Activated CD4-positive, alpha-beta T cell treated with anti-CD3 and anti-CD28 coated beads, Interleukin-2, amount 50 U/mL, for 48 hours (primary cell): Measurements from ENCODE around the gene LMNA.
"Not testable (repeated sequence)": the region's sequence is repeated elsewhere in the genome, so short reads cannot be mapped to it uniquely, and the experiment has no call there.

Source experiments
- DNase-seq, 2 experiments: peaks; one replicate each; pipeline ENCODE4 v3.0.0-alpha.2; 2020

LMNA gene

DNA sequence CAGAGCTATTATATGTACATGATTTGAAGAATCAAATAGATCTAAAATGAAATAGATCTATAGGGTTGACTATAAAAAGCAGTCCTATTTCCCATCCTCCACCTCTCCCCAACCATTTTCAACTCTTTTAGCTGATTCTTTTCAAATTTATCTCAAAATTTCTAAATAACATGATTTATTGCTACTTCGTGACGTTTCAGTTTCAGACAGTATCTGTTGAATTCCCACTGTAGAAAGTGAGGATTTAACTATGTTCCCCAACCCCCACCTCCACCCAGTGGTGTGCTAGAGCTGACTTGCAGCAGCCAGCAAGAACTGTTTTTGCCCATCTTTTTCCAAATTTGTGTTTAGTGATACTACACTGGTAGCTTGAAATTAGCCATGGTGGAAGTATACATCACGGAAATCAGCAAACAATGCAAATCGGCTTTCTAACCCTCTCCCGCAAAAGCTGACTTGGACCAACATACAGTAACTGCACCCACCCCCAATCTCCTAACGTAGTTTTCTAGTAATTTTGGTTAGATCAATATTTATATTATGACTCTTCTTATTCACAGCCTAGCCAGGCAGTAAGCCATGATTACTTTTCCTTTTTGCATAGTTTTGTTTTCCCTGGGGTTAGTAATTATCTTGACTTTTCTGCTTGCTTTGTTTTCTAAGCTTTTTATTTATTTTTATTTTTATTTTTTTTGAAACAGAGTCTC lies 49.8 kb downstream of the LMNA start:
- DNase-seq, result no peak

DNA sequence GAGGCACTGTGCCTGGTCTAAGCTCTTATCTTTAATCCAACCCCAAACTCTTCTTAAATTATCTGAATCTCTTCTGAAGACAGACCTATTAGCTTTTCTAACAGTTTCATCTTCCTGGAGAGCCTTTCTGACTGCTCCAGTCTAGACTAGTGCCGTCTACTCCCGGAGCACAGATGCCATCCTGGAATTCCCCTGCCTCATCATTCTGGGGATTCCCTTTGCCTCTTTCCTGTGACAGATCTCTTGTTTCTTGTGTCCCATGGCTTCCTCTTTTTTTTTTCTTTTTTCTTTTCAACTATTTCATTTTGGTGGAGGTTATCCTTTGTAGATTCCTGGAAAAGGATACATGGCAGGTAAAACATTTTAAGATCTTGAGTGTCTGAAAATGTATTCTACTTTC lies 50.6 kb downstream of the LMNA start:
- DNase-seq, result no peak

DNA sequence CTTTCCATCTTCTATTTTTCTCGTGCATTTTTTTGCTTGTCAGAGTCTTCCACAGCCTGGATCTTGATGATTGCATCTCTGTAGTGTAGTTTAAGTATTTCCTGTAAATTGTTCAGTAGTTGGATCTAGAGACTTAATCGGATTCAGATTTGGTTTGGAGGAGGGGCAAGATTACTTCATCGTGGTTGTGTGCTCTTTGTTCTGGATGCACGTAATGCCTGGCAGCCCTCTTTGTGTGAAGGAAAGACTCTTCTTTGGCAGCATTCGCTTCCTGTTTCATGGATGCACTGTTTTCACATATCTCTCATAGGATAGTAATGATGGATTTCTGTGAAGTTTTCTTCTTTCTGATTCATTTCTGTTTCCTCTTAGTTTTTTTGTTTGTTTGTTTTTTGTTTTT lies 53.0 kb downstream of the LMNA start:
- no peak for DNase-seq

DNA sequence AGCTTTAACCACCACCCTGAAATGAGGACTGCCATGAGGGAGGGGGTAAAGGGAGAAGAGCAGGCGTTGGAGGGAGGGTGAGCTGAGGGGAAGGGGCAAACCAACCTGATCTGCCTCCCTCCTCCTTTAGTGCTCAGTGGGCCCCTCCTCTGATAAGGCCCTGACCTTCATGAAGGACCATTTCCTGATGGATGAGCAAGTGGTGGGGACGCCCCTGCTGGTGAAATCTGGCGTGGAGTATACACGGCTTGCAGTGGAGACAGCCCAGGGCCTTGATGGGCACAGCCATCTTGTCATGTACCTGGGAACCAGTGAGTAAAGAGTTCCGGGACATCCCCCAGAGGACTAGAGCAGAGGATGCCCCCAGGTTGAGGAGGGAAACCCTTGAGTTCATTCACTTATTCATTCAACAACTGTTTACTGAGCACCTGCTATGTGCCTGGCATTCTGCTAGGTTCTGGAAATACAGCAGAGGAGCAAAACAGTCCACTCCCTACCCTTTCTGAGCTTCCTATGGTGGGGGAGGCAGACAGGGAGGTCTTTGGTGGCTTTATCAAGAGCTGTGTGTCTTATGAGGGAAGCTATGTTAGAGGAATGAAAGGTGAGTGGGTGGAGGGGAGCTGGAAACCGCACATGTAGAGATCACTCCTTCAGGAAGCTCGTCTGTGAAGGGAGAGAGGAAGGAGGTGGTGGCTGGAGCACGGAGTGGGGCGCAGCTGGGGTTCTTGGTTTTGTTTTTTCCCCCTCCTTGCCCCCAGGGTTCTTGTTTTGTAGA lies 58.4 kb downstream of the LMNA start:
- DNase-seq, result no peak

DNA sequence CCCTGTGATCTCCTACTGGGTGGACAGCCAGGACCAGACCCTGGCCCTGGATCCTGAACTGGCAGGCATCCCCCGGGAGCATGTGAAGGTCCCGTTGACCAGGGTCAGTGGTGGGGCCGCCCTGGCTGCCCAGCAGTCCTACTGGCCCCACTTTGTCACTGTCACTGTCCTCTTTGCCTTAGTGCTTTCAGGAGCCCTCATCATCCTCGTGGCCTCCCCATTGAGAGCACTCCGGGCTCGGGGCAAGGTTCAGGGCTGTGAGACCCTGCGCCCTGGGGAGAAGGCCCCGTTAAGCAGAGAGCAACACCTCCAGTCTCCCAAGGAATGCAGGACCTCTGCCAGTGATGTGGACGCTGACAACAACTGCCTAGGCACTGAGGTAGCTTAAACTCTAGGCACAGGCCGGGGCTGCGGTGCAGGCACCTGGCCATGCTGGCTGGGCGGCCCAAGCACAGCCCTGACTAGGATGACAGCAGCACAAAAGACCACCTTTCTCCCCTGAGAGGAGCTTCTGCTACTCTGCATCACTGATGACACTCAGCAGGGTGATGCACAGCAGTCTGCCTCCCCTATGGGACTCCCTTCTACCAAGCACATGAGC lies 62.2 kb downstream of the LMNA start:
- DNase-seq, result no peak

DNA sequence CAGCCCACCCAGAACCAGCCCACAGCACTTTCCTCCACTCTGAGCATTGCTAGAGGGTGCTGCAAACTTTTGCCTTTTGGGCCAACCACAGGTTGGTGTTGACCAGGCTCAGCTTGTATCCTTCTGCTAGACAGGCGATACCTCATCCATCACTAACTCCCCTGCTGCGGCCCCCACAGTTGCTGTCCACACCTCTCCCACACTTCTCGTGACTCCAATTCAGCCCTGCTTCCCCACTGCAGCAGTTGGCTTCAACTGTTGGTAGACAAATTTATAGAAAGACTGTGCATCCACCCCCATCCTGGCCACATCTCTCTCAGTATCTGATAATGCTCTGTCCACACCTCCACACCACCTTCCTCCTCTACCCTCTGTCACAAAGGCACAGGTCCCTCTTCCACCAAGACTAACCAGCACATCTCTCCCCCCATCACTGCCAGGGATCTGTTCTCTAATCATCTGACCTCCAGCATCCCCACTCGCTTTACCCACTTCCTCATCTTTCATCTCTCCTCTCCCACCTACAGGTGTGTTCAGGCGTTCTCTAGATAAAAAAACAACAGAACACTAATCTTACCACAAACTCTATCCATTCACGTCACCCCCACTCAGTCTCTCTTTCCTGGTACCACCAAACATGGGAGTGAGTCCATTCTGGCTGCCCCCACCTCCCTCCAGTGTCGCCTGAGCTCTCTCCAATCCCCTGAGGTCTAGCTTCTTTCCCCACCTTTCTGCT lies 63.6 kb downstream of the LMNA start:
- DNase-seq, result no peak

DNA sequence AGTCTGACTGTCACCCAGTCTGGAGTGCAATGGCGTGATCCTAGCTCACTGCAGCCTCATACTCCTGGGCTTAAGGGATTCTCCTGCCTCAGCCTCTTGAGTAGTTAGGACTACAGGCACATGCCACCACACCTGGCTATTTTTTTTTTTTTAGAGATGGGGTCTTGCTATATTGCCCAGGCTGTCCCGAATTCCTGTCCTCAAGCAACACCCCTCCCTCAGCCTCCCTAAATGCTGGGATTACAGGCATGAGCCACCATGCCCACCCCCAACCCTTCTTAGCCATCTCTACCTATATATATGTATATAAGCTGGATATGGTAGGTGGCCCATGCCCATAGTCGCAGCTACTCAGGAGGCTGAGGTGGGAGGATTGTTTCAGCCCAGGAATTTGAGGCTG lies 66.0 kb downstream of the LMNA start:
- no peak for DNase-seq

DNA sequence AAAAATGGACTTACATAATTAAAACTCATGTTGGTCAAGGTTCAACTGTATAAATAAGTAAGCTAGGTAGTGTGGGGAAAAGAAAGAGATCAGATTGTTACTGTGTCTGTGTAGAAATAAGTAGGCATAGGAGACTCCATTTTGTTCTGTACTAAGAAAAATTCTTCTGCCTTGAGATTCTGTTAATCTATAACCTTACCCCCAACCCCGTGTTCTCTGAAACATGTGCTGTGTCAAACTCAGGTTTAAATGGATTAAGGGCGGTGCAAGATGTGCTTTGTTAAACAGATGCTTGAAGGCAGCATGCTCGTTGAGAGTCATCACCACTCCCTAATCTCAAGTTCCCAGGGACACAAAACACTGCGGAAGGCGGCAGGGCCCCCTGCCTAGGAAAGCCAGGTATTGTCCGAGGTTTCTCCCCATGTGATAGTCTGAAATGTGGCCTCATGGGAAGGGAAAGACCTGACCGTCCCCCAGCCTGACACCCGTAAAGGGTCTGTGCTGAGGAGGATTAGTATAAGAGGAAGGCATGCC lies 66.9 kb downstream of the LMNA start:
- DNase-seq, result not testable (repeated sequence)

DNA sequence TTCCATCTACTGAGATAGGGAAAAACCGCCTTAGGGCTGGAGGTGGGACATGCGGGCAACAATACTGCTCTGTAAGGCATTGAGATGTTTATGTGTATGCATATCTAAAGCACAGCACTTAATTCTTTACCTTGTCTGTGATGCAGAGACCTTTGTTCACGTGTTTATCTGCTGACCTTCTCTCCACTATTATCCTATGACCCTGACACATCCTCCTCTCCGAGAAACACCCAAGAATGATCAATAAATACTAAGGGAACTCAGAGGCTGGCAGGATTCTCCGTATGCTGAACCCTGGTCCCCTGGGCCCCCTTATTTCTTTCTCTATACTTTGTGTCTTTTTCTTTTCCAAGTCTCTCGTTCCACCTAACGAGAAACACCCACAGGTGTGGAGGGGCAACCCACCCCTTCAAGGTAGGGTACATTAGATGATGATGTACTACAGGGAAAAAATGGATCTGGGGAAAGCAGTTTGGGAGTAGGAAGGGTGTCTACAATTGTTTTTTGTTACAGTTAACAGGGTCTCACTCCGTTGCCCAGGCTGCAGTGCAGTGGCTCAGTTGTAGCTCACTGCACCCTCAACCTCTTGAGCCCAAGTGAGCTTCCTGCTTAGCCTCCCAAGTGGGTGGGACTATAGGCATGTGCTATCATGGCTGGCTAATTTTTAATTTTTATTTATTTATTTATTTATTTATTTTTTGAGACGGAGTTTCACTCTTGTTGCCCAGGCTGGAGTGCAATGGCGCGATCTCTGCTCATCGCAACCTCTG lies 67.7 kb downstream of the LMNA start:
- not testable (repeated sequence) for DNase-seq

DNA sequence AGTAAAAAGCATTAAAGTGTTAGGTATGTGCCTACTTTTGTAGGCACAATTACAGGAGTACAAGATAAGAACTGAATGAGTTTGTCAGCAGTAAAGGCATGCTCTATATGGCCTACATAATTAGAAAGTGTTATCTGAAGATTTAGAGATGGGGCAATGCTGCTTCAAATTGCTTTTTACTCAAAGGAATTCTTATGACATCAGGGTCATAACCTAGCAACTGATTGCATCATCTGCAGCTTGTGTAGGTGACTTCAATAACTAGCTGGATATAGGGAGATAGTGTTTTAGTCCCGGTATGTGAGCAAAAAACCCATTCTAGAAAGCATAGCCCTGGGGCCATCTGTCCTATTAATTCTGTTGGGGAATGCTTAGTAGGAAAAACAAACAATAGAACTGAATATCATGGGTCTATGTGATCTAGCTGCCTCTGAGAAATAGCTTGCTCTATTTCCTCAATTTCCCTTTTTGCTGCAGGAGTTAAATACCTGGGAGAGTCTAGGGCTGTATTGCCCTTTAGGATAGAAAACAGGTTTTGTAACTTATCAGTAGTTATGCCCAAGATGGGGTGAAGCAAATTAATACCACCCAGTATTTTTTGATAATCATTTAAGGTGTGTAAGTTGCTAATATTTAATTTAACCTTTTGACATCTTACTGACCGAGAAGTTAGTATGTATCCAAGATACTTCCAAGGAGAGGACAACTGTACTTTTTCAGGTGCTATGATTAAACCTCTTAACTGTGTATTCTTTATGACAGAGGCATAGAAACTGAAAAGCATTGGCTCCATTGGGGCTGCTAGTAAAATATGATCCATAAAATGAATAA lies 72.1 kb downstream of the LMNA start:
- DNase-seq, result not testable (repeated sequence)
